Activated naive CD4-positive, alpha-beta T cell treated with anti-CD3 and anti-CD28 coated beads for 36 hours (primary cell): ENCODE measurements around the gene IP6K3. TPM values are rescaled to one million over a fixed set of nuclear protein-coding genes. Genes with fewer than 3 reads are reported as not detected.
A peak's percentile ranks its signal among the peaks of the same experiment; 100 is the strongest.

Experiments
- microRNA-seq: library from miRNA; unstranded; fragments of <30 nt; microRNA quantifications from one replicate; pipeline ENCODE4 v1.2.0, GENCODE V29; 2022; ENCODE audit warnings: borderline microRNAs expressed, borderline replicate concordance
- total RNA-seq, 2 experiments: library from RNA; stranded (reverse); gene quantifications; one replicate each; pipeline ENCODE4 v1.2.3, GENCODE V29; 2021

Gene IP6K3
- total RNA-seq, 2 experiments from 2014 or later = not detected

Small RNA genes within 50 kb of the gene (microRNA-seq; reads per million reads assigned to microRNA genes)
- gene MIR3934 = 20.3 reads per million, percentile 35 among the genes with 10 or more reads in this experiment

Other genes with a start within 250 kb of the IP6K3 start
- gene BAK1, start 166.6 kb downstream of the IP6K3 start, total RNA-seq = 10 to 100 TPM; 38.3 to 41.1 TPM
- 10 to 100 TPM; 34.8 to 35.1 TPM for gene ITPR3, start 125.6 kb downstream of the IP6K3 start, total RNA-seq
- gene UQCC2, start 35.2 kb downstream of the IP6K3 start, total RNA-seq = 100 to 1,000 TPM; 199 to 205 TPM
- gene LEMD2, start 42.2 kb upstream of the IP6K3 start, total RNA-seq = 10 to 100 TPM; 64.0 to 66.3 TPM
- not detected for gene MLN, start 57.1 kb upstream of the IP6K3 start, total RNA-seq